ENCODE data around the gene ADD1.
"Not testable (repeated sequence)": the region's sequence is repeated elsewhere in the genome, so short reads cannot be mapped to it uniquely, and the experiment has no call there.

ADD1 gene

DNA sequence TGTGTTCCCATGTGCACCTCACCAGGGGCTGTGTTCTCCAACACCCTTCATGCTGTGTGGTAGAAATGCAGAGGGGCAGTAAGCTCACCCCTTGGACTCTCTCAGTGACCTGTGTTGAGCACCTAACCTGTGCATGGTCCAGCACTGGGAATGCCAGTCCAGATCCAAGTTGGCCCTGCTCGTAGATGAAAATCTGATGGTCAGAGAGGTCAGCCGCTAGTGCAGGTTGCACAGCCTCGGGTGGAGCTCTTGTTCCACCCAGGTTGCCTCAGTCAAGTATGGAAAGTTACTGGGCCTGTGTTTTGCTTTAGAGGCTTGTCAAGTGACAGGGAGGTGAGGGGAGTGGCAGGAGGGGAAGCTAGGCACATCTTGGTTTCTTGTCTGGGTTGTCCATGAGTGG is 68.2 kb downstream of the ADD1 start:
- no peak for DNase-seq (ENCODE audit: extremely low read depth, low read depth)
- no peak for TF ChIP-seq CTCF (IDR thresholded peaks at IDR 0.05; ENCODE audit: low read depth, low read length, missing control alignments)

GRCh38 chr4:2913168-2913567 is 69.5 kb downstream of the ADD1 start:
- no peak overlapping the region for H3K4me3 ChIP-seq (replicated peaks; ENCODE audit: low read depth, low read length)
- no peak for TF ChIP-seq CTCF (IDR thresholded peaks at IDR 0.05; ENCODE audit: low read depth, low read length, missing control alignments)
- no peak for DNase-seq (ENCODE audit: extremely low read depth, low read depth)

More for the DNA sequence above, 68.2 kb downstream of the ADD1 start:
- no peak overlapping the region for H3K4me3 ChIP-seq (replicated peaks; ENCODE audit: low read depth, low read length)

DNA sequence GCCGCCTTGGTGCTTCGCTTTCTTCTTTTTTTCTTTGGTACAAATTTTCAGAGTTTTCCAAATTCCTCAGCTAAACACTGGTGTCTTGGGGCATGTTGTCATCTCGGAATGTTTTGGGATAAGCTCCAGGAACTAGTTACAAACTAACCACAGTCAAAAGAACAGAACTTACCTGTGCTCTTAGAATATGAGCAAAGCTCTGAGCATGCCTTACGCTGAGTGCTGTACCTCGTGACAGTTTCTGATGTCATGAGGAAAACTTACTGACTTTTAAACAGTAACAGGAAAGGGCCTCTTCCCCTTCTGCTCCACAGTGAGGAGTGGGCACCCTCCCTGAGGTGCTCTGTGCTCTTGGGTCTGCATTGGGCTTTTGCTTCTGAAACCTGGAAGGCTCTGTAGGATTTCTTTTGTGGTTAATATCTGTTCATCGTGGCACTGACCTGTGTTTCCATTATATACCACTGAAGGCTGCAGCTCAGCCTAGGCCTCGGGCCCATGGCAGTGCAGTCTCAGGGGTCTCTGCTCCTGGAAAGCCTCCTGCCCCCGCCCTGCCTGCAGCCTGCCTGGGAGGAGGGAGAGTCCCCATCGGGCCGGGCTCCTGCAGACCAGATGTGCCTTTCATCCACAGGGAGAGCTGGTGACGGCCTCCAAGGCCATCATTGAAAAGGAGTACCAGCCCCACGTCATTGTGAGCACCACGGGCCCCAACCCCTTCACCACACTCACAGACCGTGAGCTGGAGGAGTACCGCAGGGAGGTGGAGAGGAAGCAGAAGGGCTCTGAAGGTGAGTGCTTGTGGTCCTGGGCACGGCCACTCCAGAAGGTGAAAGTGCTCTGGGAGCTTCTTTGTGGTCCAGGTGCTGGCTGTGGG is 70.8 kb downstream of the ADD1 start:
- no peak overlapping the region for H3K4me3 ChIP-seq (replicated peaks; ENCODE audit: low read depth, low read length)
- no peak for TF ChIP-seq CTCF (IDR thresholded peaks at IDR 0.05; ENCODE audit: low read depth, low read length, missing control alignments)
- no peak for DNase-seq (ENCODE audit: extremely low read depth, low read depth)

DNA sequence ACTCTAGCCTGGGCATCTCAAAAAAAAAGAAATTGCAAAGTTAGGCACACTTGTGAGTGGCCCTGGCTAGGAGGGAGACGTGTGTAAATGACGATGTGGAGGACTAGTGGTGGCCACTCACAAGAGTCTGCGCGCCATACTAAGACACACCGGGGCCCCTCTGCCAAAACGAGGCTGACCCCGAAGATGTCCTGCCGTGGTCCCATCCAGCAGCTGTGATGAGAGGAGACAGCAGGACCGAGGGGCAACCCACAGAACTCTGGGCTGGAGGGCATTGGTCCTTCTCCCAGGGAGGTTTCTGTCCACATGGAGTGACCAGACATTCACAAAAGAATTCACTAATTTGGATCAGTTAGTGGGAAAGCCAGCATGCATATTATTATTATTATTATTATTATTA is 72.1 kb downstream of the ADD1 start:
- H3K4me3 ChIP-seq (replicated peaks; ENCODE audit: low read depth, low read length): no peak overlapping the region
- no peak for DNase-seq (ENCODE audit: extremely low read depth, low read depth)
- TF ChIP-seq CTCF (IDR thresholded peaks at IDR 0.05; ENCODE audit: low read depth, low read length, missing control alignments): no peak

- H3K4me3 ChIP-seq (replicated peaks; ENCODE audit: low read depth, low read length); DNase-seq (ENCODE audit: extremely low read depth, low read depth): not testable (repeated sequence)
Measured at GRCh38 chr4:2916696-2917095, 73.1 kb downstream of the ADD1 start.

- H3K4me3 ChIP-seq (replicated peaks; ENCODE audit: low read depth, low read length); DNase-seq (ENCODE audit: extremely low read depth, low read depth): not testable (repeated sequence)
Measured at GRCh38 chr4:2918300-2918699, 74.7 kb downstream of the ADD1 start.

DNA sequence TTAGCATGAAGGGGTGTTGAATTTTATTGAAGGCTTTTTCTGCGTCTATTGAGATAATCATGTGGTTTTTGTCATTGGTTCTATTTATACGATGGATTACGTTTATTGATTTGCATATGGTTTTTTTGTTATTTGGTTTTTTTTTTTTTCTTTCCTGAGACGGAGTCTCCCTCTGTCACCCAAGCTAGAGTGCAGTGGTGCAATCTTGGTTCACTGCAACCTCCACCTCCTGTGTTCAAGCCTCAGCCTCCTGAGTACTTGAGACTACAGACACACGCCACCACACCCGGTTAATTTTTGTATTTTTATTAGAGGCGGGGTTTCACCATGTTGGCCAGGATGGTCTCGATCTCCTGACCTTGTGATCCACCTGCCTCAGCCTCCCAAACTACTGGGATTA is 75.1 kb downstream of the ADD1 start:
- not testable (repeated sequence) for DNase-seq (ENCODE audit: extremely low read depth, low read depth)

GRCh38 chr4:2922453-2923101 is 78.9 kb downstream of the ADD1 start:
- not testable (repeated sequence) for DNase-seq (ENCODE audit: extremely low read depth, low read depth); H3K4me3 ChIP-seq (replicated peaks; ENCODE audit: low read depth, low read length)

More for the DNA sequence above, 75.1 kb downstream of the ADD1 start:
- H3K4me3 ChIP-seq (replicated peaks; ENCODE audit: low read depth, low read length): not testable (repeated sequence)

DNA sequence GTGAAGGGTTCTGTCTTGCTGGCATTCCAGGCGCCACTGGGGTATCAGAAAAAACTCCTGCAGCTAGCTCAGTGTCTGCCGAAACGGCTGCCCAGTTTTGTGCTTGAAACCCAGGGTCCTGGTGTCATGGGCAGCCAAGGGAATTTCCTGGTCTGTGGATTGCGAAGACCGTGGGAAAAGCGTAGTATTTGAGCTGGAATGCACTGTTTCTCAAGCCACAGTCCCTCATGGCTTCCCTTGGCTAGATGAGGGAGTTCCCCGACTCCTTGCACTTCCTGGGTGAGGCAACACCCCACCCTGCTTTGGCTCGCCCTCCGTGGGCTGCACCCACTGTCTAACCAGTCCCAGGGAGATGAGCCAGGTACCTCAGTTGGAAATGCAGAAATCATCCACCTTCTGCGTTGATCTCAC is 79.5 kb downstream of the ADD1 start:
- DNase-seq (ENCODE audit: extremely low read depth, low read depth): no peak
- no peak for TF ChIP-seq CTCF (IDR thresholded peaks at IDR 0.05; ENCODE audit: low read depth, low read length, missing control alignments)
- no peak overlapping the region for H3K4me3 ChIP-seq (replicated peaks; ENCODE audit: low read depth, low read length)

Measured in HFF-Myc (cell line).